Measurements from ENCODE around the gene PSME2. TPM values are rescaled to one million over a fixed set of nuclear protein-coding genes. Genes with fewer than 3 reads are reported as not detected.

PSME2 gene
- total and polyA plus RNA-seq, 2 of the 13 experiments (the other 11 are each of a cell fraction or from before 2014, with no cell fraction given), result 332 to 716 TPM

DNA sequence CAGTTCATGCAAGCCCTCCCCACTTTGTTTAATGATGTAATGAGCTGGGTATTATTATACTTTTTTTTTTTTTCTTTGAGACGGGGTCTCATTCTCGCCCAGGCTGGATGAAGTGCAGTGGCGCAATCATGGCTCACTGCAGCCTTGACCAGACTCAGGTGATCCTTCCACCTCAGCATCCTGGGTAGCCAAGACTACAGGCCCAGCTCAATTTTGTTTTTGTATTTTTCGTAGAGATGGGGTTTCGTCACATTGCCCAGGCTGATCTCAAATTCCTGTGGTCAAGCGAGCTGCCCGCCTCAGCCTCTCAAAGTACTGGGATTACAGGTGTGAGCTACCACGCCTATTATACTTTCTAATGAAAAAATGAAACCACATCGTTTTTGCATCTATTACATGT lies 36.4 kb downstream of the PSME2 start (continued):
- TF ChIP-seq, protein P1, sequence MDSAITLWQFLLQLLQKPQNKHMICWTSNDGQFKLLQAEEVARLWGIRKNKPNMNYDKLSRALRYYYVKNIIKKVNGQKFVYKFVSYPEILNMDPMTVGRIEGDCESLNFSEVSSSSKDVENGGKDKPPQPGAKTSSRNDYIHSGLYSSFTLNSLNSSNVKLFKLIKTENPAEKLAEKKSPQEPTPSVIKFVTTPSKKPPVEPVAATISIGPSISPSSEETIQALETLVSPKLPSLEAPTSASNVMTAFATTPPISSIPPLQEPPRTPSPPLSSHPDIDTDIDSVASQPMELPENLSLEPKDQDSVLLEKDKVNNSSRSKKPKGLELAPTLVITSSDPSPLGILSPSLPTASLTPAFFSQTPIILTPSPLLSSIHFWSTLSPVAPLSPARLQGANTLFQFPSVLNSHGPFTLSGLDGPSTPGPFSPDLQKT (CRISPR knock-in tag; IDR thresholded peaks at IDR 0.05; ENCODE audit: borderline replicate concordance), result no peak
- no peak; the same call in 1 of the 2 replicates for TF ChIP-seq ZNF792 (CRISPR knock-in tag; IDR thresholded peaks at IDR 0.05)
- TF ChIP-seq MED1 (CRISPR knock-in tag; IDR thresholded peaks at IDR 0.05), result peak; percentile 43; the same call in 1 of the 2 replicates
- no peak for TF ChIP-seq HNRNPUL1 (IDR thresholded peaks at IDR 0.05; ENCODE audit: low read depth, low read length)
- no peak for TF ChIP-seq NR2F6 (IDR thresholded peaks at IDR 0.05)
- no peak for TF ChIP-seq NR2F6 (CRISPR knock-in tag; IDR thresholded peaks at IDR 0.05)
- no peak for TF ChIP-seq PHB2 (IDR thresholded peaks at IDR 0.05; ENCODE audit: partially characterized antibody)
- TF ChIP-seq, protein P2, sequence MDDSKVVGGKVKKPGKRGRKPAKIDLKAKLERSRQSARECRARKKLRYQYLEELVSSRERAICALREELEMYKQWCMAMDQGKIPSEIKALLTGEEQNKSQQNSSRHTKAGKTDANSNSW (CRISPR knock-in tag; IDR thresholded peaks at IDR 0.05; ENCODE audit: borderline replicate concordance), result no peak
- TF ChIP-seq, protein P3, sequence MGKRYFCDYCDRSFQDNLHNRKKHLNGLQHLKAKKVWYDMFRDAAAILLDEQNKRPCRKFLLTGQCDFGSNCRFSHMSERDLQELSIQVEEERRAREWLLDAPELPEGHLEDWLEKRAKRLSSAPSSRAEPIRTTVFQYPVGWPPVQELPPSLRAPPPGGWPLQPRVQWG (CRISPR knock-in tag; IDR thresholded peaks at IDR 0.05; ENCODE audit: borderline replicate concordance, low read depth), result no peak
- TF ChIP-seq, protein P4, sequence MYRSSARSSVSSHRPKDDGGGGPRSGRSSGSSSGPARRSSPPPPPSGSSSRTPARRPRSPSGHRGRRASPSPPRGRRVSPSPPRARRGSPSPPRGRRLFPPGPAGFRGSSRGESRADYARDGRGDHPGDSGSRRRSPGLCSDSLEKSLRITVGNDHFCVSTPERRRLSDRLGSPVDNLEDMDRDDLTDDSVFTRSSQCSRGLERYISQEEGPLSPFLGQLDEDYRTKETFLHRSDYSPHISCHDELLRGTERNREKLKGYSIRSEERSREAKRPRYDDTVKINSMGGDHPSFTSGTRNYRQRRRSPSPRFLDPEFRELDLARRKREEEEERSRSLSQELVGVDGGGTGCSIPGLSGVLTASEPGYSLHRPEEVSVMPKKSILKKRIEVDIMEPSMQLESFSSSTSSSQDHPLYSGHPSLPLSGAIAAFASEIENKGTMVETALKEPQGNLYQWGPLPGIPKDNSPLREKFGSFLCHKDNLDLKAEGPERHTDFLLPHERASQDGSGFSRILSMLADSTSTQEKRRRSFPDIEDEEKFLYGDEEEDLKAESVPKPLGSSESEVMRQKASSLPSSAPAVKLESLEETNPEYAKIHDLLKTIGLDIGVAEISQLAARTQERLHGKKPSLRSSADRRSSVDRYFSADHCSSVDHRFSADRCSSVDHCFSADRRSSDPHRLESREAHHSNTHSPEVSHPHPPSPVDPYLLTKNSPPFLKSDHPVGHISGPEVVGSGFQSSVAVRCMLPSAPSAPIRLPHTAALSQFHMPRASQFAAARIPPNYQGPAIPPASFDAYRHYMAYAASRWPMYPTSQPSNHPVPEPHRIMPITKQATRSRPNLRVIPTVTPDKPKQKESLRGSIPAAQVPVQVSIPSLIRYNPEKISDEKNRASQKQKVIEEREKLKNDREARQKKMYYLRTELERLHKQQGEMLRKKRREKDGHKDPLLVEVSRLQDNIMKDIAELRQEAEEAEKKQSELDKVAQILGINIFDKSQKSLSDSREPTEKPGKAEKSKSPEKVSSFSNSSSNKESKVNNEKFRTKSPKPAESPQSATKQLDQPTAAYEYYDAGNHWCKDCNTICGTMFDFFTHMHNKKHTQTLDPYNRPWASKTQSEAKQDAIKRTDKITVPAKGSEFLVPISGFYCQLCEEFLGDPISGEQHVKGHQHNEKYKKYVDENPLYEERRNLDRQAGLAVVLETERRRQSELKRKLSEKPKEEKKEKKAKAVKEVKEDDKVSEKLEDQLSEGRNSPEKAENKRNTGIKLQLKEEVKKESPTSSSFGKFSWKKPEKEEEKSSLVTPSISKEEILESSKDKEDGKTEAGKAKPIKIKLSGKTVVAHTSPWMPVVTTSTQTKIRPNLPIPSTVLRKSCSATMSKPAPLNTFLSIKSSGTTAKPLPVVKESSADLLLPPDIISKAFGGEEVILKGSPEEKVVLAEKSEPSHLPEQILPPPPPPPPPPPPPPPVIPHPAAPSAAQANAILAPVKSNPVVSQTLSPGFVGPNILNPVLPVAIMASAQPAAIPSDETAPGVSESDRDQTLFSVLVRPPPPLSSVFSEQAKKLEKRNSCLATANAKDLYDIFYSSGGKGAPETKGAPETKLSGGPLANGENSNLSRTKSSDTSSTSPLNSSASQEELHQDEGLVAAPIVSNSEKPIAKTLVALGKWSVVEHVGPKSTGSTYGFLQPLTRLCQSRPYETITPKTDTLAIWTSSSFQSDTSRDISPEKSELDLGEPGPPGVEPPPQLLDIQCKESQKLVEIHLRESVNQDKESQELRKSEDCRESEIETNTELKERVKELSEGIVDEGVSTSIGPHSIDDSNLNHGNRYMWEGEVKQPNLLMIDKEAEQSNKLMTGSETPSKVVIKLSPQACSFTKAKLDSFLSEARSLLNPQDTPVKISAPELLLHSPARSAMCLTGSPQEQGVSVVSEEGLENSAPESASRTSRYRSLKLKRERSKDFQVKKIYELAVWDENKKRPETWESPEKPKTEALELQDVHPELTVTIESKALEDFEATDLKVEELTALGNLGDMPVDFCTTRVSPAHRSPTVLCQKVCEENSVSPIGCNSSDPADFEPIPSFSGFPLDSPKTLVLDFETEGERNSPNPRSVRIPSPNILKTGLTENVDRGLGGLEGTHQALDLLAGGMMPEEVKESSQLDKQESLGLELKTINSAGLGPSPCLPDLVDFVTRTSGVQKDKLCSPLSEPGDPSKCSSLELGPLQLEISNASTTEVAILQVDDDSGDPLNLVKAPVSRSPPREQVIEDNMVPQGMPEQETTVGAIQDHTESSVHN (CRISPR knock-in tag; IDR thresholded peaks at IDR 0.05), result no peak
- TF ChIP-seq KAT7 (CRISPR knock-in tag; IDR thresholded peaks at IDR 0.05; ENCODE audit: borderline replicate concordance), result no peak; the same call in 1 of the 2 replicates
- TF ChIP-seq EZH2 (conservative IDR thresholded peaks at IDR 0.05; ENCODE audit: low read depth, low read length), result no peak
- TF ChIP-seq TMF1 (CRISPR knock-in tag; IDR thresholded peaks at IDR 0.05; ENCODE audit: low read depth), result no peak
- TF ChIP-seq NFIC (IDR thresholded peaks at IDR 0.05; ENCODE audit: low read length), result no peak
- TF ChIP-seq, protein P5, sequence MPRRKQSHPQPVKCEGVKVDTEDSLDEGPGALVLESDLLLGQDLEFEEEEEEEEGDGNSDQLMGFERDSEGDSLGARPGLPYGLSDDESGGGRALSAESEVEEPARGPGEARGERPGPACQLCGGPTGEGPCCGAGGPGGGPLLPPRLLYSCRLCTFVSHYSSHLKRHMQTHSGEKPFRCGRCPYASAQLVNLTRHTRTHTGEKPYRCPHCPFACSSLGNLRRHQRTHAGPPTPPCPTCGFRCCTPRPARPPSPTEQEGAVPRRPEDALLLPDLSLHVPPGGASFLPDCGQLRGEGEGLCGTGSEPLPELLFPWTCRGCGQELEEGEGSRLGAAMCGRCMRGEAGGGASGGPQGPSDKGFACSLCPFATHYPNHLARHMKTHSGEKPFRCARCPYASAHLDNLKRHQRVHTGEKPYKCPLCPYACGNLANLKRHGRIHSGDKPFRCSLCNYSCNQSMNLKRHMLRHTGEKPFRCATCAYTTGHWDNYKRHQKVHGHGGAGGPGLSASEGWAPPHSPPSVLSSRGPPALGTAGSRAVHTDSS (CRISPR knock-in tag; conservative IDR thresholded peaks at IDR 0.05), result no peak
- TF ChIP-seq ZNF138 (CRISPR knock-in tag; IDR thresholded peaks at IDR 0.05; ENCODE audit: low read depth), result no peak
- no peak for TF ChIP-seq KDM4B (CRISPR knock-in tag; IDR thresholded peaks at IDR 0.05)
- no peak for TF ChIP-seq FOXM1 (CRISPR knock-in tag; IDR thresholded peaks at IDR 0.05)
- TF ChIP-seq GTF3A (CRISPR knock-in tag; conservative IDR thresholded peaks at IDR 0.05), result no peak
- TF ChIP-seq, protein P6, sequence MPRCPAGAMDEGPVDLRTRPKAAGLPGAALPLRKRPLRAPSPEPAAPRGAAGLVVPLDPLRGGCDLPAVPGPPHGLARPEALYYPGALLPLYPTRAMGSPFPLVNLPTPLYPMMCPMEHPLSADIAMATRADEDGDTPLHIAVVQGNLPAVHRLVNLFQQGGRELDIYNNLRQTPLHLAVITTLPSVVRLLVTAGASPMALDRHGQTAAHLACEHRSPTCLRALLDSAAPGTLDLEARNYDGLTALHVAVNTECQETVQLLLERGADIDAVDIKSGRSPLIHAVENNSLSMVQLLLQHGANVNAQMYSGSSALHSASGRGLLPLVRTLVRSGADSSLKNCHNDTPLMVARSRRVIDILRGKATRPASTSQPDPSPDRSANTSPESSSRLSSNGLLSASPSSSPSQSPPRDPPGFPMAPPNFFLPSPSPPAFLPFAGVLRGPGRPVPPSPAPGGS (CRISPR knock-in tag; IDR thresholded peaks at IDR 0.05), result no peak
